Testis (tissue), 3 donors: ENCODE data around the gene CALD1. TPM values are rescaled to one million over a fixed set of nuclear protein-coding genes. Genes with fewer than 3 reads are reported as not detected.

Experiments
- DNase-seq: peaks from one replicate; pipeline ENCODE4 v3.0.0-alpha.2; 2019
- H3K27ac ChIP-seq, 2 donors: fragments of 200-600 bp; sonication (generic); one replicate each; pipeline ENCODE4 v1.5.1; 2019
- H3K27me3 ChIP-seq: fragments of 200-600 bp; sonication (generic); one replicate; pipeline ENCODE4 v1.5.1; 2019
- H3K36me3 ChIP-seq: fragments of 200-600 bp; sonication (generic); one replicate; pipeline ENCODE4 v1.5.1; 2017; ENCODE audit warnings: low read depth; ENCODE audit errors: missing control alignments
- H3K4me1 ChIP-seq: fragments of 200-600 bp; sonication (generic); one replicate; pipeline ENCODE4 v1.5.1; 2019
- H3K4me3 ChIP-seq, 2 donors: fragments of 200-600 bp; sonication (generic); one replicate each; pipeline ENCODE4 v1.5.1; 2017 to 2019
- H3K9me3 ChIP-seq: fragments of 200-600 bp; sonication (generic); one replicate; pipeline ENCODE4 v1.5.1; 2017
- POLR2A ChIP-seq: fragments of 450-650 bp; IDR thresholded peaks from one replicate; pipeline ENCODE4 v1.6.1; 2017; ENCODE audit warnings: antibody characterized with exemption, mild to moderate bottlenecking, moderate library complexity
- WGBS, 2 donors: methylation state at CpG; one replicate each; pipeline ENCODE4 v1.1.5; 2018; 5-methylcytosine and 5-hydroxymethylcytosine counted together
- intact Hi-C: fragments of 100-400 bp; cut with DNase I; formaldehyde crosslinking; loops from one replicate; pipeline ENCODE4 v1.15.1; 2023; ENCODE audit warnings: low total_unique reads
- polyA plus RNA-seq: library from polyadenylated mRNA; stranded (reverse); fragments of 350-450 nt; fragmentation: Illumina TruSeq; extraction: RNeasy Lipid Tissue Mini Kit (QIAGEN cat#74804); gene quantifications from one replicate; pipeline ENCODE4 v1.2.3, GENCODE V29; 2014; ENCODE audit warnings: low read depth, low replicate concordance; ENCODE audit not compliant: insufficient read depth
- total RNA-seq, 2 donors: library from RNA; depleted of rRNA; stranded (reverse); fragments of >200 nt; gene quantifications; one replicate each; pipeline ENCODE4 v1.2.3, GENCODE V29; 2016
- TF ChIP-seq, protein P1 (sequence below), 3 experiments: fragments of 450-650 bp in 2 of 3; fragments of 200-600 bp in 1 of 3; sonication (generic) in 1 of 3; IDR thresholded peaks; one replicate each; pipeline ENCODE4 v1.5.1; 2016 to 2019; ENCODE audit warnings: antibody characterized with exemption in 3 of 3, mild to moderate bottlenecking in 2 of 3, moderate library complexity in 1 of 3

Gene CALD1
- total and polyA plus RNA-seq, 3 donors from 2014 or later = 103 to 153 (median 135) TPM

GRCh38 chr7:134856691-134857090, 77.3 kb downstream of the CALD1 start:
- intact Hi-C loops = no loop called here
- H3K4me1 ChIP-seq = peaks cover 35% of the 10 kb centered on the region

DNA sequence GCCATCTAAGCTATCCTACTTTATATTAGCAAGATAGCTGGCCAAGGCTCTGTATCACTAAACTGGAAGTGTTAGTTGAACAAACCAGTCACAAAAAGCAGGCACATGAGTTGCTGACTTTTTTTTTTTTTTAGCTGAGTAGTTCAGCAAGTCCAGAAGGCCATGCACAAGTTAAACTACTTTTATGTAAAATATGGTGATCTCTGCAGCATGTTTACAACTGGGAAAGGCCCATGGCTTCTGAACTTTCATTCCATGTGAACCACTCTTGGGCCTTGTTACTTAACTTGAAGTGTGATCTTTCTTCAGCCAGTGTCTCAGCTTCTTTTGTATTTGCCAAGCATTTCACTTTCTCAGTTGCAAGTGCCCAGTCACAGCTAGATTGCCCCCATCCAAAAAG, 78.5 kb downstream of the CALD1 start:
- no peaks in the 10 kb centered on the region for H3K36me3 ChIP-seq
- no peak overlapping the region for H3K4me3 ChIP-seq
- H3K4me1 ChIP-seq = peaks cover 22% of the 10 kb centered on the region
- H3K9me3 ChIP-seq = no peaks in the 10 kb centered on the region
- H3K27ac ChIP-seq = no peak overlapping the region
- H3K27me3 ChIP-seq = no peaks in the 10 kb centered on the region
- TF ChIP-seq, protein P1, sequence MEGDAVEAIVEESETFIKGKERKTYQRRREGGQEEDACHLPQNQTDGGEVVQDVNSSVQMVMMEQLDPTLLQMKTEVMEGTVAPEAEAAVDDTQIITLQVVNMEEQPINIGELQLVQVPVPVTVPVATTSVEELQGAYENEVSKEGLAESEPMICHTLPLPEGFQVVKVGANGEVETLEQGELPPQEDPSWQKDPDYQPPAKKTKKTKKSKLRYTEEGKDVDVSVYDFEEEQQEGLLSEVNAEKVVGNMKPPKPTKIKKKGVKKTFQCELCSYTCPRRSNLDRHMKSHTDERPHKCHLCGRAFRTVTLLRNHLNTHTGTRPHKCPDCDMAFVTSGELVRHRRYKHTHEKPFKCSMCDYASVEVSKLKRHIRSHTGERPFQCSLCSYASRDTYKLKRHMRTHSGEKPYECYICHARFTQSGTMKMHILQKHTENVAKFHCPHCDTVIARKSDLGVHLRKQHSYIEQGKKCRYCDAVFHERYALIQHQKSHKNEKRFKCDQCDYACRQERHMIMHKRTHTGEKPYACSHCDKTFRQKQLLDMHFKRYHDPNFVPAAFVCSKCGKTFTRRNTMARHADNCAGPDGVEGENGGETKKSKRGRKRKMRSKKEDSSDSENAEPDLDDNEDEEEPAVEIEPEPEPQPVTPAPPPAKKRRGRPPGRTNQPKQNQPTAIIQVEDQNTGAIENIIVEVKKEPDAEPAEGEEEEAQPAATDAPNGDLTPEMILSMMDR (IDR thresholded peaks at IDR 0.05) = no peak
- TF ChIP-seq POLR2A = no peak
- no peak for DNase-seq
- intact Hi-C loops = no loop called here

More at GRCh38 chr7:134856691-134857090, 77.3 kb downstream of the CALD1 start:
- H3K27me3 ChIP-seq = no peaks in the 10 kb centered on the region
- H3K9me3 ChIP-seq = no peaks in the 10 kb centered on the region
- 25 to 43% methylated on average over 4 of the region's 4 CpGs for WGBS, 2 donors
- TF ChIP-seq, protein P1 (IDR thresholded peaks at IDR 0.05) = no peak
- no peak for TF ChIP-seq POLR2A
- H3K4me3 ChIP-seq = no peak overlapping the region
- no peak for DNase-seq
- H3K27ac ChIP-seq = peak overlapping the region; percentile 34 to 62
- no peaks in the 10 kb centered on the region for H3K36me3 ChIP-seq

DNA sequence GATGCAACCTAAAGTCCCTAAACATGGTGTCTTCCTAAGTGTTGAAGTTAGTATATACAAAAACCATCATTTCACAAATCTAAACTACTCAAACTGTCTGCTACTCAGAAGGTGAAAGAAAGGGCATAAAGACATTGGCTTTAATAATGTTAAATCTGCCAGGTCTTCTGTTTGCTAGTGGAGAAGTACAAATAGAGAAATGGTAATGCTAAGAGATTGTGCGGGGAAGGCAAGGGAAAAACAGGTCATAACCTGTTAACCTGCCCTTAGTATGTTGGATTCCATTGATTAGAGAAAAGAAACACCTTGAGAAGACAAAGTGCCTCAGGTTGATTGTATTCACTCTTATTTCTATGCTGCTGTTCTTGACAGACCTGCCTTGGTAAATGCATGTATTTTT, 80.3 kb downstream of the CALD1 start:
- H3K36me3 ChIP-seq = no peaks in the 10 kb centered on the region
- H3K27me3 ChIP-seq = no peaks in the 10 kb centered on the region
- intact Hi-C loops = no loop called here
- no peaks in the 10 kb centered on the region for H3K9me3 ChIP-seq
- TF ChIP-seq, protein P1 (IDR thresholded peaks at IDR 0.05) = no peak
- no peak for TF ChIP-seq POLR2A
- no peak for DNase-seq
- no peak overlapping the region for H3K4me3 ChIP-seq
- peaks cover 12% of the 10 kb centered on the region for H3K4me1 ChIP-seq
- H3K27ac ChIP-seq = no peak overlapping the region
- WGBS, 2 donors = 70 to 81% methylated on average over 1 of the region's 1 CpG

- no peaks in the 10 kb centered on the region for H3K27me3 ChIP-seq
- peak overlapping the region; percentile 34 to 74 for H3K27ac ChIP-seq
- intact Hi-C loops = no loop called here
- WGBS, 2 donors = 38 to 44% methylated on average over 9 of the region's 9 CpGs
- no peak for TF ChIP-seq POLR2A
- TF ChIP-seq, protein P1 (IDR thresholded peaks at IDR 0.05) = no peak
- no peaks in the 10 kb centered on the region for H3K4me1 ChIP-seq
- no peaks in the 10 kb centered on the region for H3K36me3 ChIP-seq
- no peak for DNase-seq
- H3K9me3 ChIP-seq = no peaks in the 10 kb centered on the region
- H3K4me3 ChIP-seq = no peak overlapping the region
Observed at GRCh38 chr7:134865001-134865845, 85.8 kb downstream of the CALD1 start.

DNA sequence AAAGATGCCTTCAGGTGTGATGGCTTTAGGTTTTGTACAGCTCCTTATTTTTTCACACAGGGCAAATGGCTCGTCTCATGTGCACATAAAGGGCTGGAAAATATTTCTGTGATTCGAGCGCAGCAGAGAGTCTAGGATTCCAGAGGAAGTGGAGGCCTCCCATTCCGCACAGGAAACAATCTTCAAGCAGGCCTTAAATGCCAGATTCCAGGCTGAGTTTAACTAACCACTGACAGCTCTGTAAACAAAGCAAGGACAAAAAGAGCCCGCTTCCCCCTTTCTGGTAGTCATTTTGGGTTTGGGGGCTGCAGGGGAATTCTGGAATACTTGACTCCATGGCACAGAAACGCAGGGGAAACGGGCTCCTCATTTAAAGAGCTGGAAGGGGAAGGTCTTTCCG, 87.2 kb downstream of the CALD1 start:
- H3K27ac ChIP-seq = peak overlapping the region in 1 of 2 donors; percentile 74
- no peaks in the 10 kb centered on the region for H3K27me3 ChIP-seq
- no peaks in the 10 kb centered on the region for H3K4me1 ChIP-seq
- H3K9me3 ChIP-seq = no peaks in the 10 kb centered on the region
- 43 to 44% methylated on average over 8 of the region's 8 CpGs for WGBS, 2 donors
- DNase-seq = no peak
- TF ChIP-seq POLR2A = no peak
- no peaks in the 10 kb centered on the region for H3K36me3 ChIP-seq
- no peak overlapping the region for H3K4me3 ChIP-seq
- intact Hi-C loops = no loop called here
